Liver (tissue), 3 donors: ENCODE data around the gene SNCAIP.

Experiments
- JUND ChIP-seq, 2 donors: IDR thresholded peaks; 2 replicates each; pipeline ENCODE4 v1.6.1; 2016; ENCODE audit warnings: antibody characterized with exemption in 2 of 2
- RAD21 ChIP-seq, 2 donors: IDR thresholded peaks; 2 replicates each; pipeline ENCODE4 v1.6.1; 2016; ENCODE audit warnings: antibody characterized with exemption in 2 of 2, mild to moderate bottlenecking in 2 of 2
- TAF1 ChIP-seq: conservative IDR thresholded peaks from 2 replicates; pipeline ENCODE4 v1.6.1; 2016; ENCODE audit warnings: antibody characterized with exemption, mild to moderate bottlenecking
- YY1 ChIP-seq: IDR thresholded peaks from 2 replicates; pipeline ENCODE4 v1.6.1; 2016; ENCODE audit warnings: antibody characterized with exemption, mild to moderate bottlenecking
- TF ChIP-seq, protein P1 (sequence below): fragments of 150-350 bp; IDR thresholded peaks from 2 replicates; pipeline ENCODE4 v1.5.1; 2017; ENCODE audit warnings: improper control_type of control experiment, low read depth, low read length; ENCODE audit not compliant: missing input control
- TF ChIP-seq, protein P2 (sequence below): IDR thresholded peaks from 2 replicates; pipeline ENCODE4 v1.6.1; 2016; ENCODE audit warnings: antibody characterized with exemption, mild to moderate bottlenecking
- TF ChIP-seq, protein P3 (sequence below): IDR thresholded peaks from 2 replicates; pipeline ENCODE4 v1.6.1; 2016; ENCODE audit warnings: antibody characterized with exemption
- donor health status: healthy.
- donor health status: healthy.

DNA sequence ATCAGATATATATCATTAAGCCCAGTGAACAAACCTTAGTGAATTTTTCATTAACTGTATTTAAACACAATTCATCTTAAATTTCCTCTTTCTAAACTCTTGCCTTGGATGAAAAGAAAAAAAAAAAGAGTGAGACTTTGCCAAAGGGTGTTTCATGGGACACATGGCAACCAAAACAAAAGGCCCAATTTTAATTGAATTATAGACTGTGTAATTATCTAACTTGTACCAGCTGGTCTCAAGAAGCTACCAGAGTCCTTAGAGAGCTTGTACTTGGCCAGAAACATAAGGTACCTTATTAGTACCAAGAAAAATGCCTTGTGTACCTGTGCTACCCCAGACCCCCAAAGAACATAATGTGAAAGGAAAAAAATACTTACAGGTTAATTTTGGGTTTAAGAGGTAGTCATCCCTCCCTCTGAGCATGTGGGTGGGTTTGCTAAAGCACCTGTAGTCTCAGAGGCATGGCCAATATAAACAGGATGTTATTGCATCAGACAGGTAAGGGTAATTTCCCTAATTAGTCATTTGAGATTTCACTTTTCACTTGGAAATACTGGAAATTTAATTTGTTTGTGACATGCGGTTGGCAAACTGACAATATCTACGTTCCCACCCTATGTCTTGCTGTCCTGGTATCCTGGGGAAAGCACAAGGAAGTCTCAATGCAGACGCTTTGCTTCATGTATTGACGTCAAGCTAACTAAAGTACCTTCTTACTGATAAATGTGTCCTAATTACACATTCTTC lies 90.1 kb downstream of the SNCAIP start:
- TF ChIP-seq, protein P1, sequence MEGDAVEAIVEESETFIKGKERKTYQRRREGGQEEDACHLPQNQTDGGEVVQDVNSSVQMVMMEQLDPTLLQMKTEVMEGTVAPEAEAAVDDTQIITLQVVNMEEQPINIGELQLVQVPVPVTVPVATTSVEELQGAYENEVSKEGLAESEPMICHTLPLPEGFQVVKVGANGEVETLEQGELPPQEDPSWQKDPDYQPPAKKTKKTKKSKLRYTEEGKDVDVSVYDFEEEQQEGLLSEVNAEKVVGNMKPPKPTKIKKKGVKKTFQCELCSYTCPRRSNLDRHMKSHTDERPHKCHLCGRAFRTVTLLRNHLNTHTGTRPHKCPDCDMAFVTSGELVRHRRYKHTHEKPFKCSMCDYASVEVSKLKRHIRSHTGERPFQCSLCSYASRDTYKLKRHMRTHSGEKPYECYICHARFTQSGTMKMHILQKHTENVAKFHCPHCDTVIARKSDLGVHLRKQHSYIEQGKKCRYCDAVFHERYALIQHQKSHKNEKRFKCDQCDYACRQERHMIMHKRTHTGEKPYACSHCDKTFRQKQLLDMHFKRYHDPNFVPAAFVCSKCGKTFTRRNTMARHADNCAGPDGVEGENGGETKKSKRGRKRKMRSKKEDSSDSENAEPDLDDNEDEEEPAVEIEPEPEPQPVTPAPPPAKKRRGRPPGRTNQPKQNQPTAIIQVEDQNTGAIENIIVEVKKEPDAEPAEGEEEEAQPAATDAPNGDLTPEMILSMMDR, result no peak
- TF ChIP-seq RAD21 (IDR thresholded peaks at IDR 0.05) (no peak), YY1 (no peak), TAF1 (no peak), JUND (IDR thresholded peaks at IDR 0.05) (no peak)
- TF ChIP-seq, protein P2, sequence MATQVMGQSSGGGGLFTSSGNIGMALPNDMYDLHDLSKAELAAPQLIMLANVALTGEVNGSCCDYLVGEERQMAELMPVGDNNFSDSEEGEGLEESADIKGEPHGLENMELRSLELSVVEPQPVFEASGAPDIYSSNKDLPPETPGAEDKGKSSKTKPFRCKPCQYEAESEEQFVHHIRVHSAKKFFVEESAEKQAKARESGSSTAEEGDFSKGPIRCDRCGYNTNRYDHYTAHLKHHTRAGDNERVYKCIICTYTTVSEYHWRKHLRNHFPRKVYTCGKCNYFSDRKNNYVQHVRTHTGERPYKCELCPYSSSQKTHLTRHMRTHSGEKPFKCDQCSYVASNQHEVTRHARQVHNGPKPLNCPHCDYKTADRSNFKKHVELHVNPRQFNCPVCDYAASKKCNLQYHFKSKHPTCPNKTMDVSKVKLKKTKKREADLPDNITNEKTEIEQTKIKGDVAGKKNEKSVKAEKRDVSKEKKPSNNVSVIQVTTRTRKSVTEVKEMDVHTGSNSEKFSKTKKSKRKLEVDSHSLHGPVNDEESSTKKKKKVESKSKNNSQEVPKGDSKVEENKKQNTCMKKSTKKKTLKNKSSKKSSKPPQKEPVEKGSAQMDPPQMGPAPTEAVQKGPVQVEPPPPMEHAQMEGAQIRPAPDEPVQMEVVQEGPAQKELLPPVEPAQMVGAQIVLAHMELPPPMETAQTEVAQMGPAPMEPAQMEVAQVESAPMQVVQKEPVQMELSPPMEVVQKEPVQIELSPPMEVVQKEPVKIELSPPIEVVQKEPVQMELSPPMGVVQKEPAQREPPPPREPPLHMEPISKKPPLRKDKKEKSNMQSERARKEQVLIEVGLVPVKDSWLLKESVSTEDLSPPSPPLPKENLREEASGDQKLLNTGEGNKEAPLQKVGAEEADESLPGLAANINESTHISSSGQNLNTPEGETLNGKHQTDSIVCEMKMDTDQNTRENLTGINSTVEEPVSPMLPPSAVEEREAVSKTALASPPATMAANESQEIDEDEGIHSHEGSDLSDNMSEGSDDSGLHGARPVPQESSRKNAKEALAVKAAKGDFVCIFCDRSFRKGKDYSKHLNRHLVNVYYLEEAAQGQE, result no peak
- TF ChIP-seq, protein P3, sequence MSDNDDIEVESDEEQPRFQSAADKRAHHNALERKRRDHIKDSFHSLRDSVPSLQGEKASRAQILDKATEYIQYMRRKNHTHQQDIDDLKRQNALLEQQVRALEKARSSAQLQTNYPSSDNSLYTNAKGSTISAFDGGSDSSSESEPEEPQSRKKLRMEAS, result no peak
